HEK293 (cell line): ENCODE results near the gene GSC2.

Experiments
- BCL11A ChIP-seq: fragments of 450-650 bp; formaldehyde crosslinking; IDR thresholded peaks from 2 replicates; pipeline ENCODE4 v1.5.1; 2016; ENCODE audit warnings: low read depth, missing biosample characterization, missing genetic modification characterization
- GLI2 ChIP-seq: fragments of 450-650 bp; formaldehyde crosslinking; IDR thresholded peaks from 2 replicates; pipeline ENCODE4; 2017; ENCODE audit warnings: missing biosample characterization, missing genetic modification characterization, low read depth, borderline replicate concordance
- HOXD13 ChIP-seq: sonication (generic); formaldehyde crosslinking; IDR thresholded peaks from 2 replicates; pipeline ENCODE4 v1.8.0; 2022; ENCODE audit warnings: missing genetic modification reagents, borderline replicate concordance
- KLF1 ChIP-seq: fragments of 450-650 bp; formaldehyde crosslinking; IDR thresholded peaks from 2 replicates; pipeline ENCODE4 v1.5.1; 2016; ENCODE audit warnings: missing biosample characterization, missing genetic modification characterization
- KLF16 ChIP-seq: fragments of 450-650 bp; formaldehyde crosslinking; IDR thresholded peaks from 2 replicates; pipeline ENCODE4 v1.5.1; 2017; ENCODE audit warnings: missing biosample characterization, missing genetic modification characterization
- ZBTB21 ChIP-seq: fragments of 450-650 bp; formaldehyde crosslinking; IDR thresholded peaks from 2 replicates; pipeline ENCODE4 v1.5.1; 2017; ENCODE audit warnings: missing biosample characterization, missing genetic modification characterization
- ZNF10 ChIP-seq: fragments of 450-650 bp; formaldehyde crosslinking; IDR thresholded peaks from 2 replicates; pipeline ENCODE4 v1.5.1; 2017; ENCODE audit warnings: missing biosample characterization, missing genetic modification characterization
- ZNF16 ChIP-seq: fragments of 450-650 bp; formaldehyde crosslinking; IDR thresholded peaks from 2 replicates; pipeline ENCODE4 v1.5.1; 2016; ENCODE audit warnings: low read depth, missing biosample characterization, missing genetic modification characterization
- ZNF544 ChIP-seq: fragments of 450-650 bp; formaldehyde crosslinking; IDR thresholded peaks from 2 replicates; pipeline ENCODE4 v1.5.0; 2017; ENCODE audit warnings: missing biosample characterization, missing genetic modification characterization
- ZNF624 ChIP-seq: fragments of 450-650 bp; formaldehyde crosslinking; IDR thresholded peaks from 2 replicates; pipeline ENCODE4 v1.5.1; 2017; ENCODE audit warnings: missing biosample characterization, missing genetic modification characterization
- ZNF830 ChIP-seq: fragments of 450-650 bp; IDR thresholded peaks from 2 replicates; pipeline ENCODE4 v1.5.0; 2018; ENCODE audit warnings: missing biosample characterization, missing genetic modification characterization, low read depth, mild to moderate bottlenecking, moderate library complexity
- TF ChIP-seq, protein P1 (sequence below): fragments of 450-650 bp; formaldehyde crosslinking; IDR thresholded peaks from 2 replicates; pipeline ENCODE4 v1.5.1; 2016; ENCODE audit warnings: missing biosample characterization, missing genetic modification characterization
- TF ChIP-seq, protein P2 (sequence below): fragments of 450-650 bp; formaldehyde crosslinking; optimal IDR thresholded peaks from 2 replicates; pipeline ENCODE3; 2016; ENCODE audit warnings: missing biosample characterization, mild to moderate bottlenecking, missing genetic modification characterization
- TF ChIP-seq, protein P3 (sequence below): fragments of 450-650 bp; formaldehyde crosslinking; IDR thresholded peaks from 2 replicates; pipeline ENCODE4 v1.5.1; 2017; ENCODE audit warnings: missing biosample characterization, missing genetic modification characterization

DNA sequence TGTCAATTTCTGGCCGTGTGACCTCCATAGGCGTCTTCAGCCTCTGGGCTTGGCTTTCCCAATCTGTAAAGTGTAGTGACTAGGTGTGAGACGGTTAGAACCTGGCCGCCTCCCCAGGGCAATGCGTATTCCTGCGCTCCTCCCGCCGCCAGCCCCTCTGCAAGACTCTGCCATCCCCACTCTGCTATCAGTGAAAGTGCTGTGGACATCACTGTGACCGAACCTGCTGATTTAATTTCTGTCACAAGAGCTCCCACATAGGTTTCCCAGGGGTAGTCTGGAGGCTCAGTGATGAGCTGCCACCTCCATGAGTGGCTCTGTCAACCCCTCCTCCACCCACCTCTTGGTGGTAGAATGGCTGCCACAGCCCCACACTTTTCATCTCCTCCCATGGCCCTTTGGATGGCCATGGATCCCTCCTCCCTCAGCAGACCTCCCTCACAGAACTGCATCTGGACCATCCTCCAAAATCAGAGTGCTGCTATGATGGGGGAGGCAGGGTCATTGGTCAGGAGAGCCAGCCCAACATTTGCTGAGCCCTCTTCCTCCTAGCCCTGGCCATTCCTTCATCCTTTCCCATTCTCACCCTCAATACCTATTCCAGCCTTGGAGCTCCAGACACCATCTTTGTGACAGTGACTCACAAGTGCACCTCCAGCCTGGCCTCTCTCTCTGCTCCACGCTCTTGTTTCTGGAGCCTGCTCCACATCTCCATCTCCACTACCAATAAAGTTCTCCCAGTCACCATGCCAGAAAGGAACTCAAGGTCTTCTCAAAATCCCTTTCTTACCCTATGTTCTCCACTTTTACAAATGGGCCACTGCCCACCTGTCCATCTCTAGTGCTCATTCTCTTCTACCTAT, 1.5 kb upstream of the GSC2 start:
- TF ChIP-seq ZNF624 (tag by site-specific recombination), result no peak
- TF ChIP-seq ZBTB21, result no peak
- TF ChIP-seq, protein P1, sequence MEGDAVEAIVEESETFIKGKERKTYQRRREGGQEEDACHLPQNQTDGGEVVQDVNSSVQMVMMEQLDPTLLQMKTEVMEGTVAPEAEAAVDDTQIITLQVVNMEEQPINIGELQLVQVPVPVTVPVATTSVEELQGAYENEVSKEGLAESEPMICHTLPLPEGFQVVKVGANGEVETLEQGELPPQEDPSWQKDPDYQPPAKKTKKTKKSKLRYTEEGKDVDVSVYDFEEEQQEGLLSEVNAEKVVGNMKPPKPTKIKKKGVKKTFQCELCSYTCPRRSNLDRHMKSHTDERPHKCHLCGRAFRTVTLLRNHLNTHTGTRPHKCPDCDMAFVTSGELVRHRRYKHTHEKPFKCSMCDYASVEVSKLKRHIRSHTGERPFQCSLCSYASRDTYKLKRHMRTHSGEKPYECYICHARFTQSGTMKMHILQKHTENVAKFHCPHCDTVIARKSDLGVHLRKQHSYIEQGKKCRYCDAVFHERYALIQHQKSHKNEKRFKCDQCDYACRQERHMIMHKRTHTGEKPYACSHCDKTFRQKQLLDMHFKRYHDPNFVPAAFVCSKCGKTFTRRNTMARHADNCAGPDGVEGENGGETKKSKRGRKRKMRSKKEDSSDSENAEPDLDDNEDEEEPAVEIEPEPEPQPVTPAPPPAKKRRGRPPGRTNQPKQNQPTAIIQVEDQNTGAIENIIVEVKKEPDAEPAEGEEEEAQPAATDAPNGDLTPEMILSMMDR, result no peak
- TF ChIP-seq KLF16, result no peak
- no peak for TF ChIP-seq ZNF10 (tag by site-specific recombination)
- TF ChIP-seq ZNF830 (tag by site-specific recombination), result no peak
- TF ChIP-seq, protein P2, sequence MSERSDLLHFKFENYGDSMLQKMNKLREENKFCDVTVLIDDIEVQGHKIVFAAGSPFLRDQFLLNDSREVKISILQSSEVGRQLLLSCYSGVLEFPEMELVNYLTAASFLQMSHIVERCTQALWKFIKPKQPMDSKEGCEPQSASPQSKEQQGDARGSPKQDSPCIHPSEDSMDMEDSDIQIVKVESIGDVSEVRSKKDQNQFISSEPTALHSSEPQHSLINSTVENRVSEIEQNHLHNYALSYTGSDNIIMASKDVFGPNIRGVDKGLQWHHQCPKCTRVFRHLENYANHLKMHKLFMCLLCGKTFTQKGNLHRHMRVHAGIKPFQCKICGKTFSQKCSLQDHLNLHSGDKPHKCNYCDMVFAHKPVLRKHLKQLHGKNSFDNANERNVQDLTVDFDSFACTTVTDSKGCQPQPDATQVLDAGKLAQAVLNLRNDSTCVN (tag by site-specific recombination), result no peak
- TF ChIP-seq KLF1 (tag by site-specific recombination), result no peak
- no peak for TF ChIP-seq ZNF16 (tag by site-specific recombination)
- TF ChIP-seq GLI2 (tag by site-specific recombination), result no peak
- TF ChIP-seq HOXD13 (CRISPR knock-in tag), result no peak
- TF ChIP-seq BCL11A (tag by site-specific recombination), result no peak
- no peak for TF ChIP-seq ZNF544 (tag by site-specific recombination)
- TF ChIP-seq, protein P3, sequence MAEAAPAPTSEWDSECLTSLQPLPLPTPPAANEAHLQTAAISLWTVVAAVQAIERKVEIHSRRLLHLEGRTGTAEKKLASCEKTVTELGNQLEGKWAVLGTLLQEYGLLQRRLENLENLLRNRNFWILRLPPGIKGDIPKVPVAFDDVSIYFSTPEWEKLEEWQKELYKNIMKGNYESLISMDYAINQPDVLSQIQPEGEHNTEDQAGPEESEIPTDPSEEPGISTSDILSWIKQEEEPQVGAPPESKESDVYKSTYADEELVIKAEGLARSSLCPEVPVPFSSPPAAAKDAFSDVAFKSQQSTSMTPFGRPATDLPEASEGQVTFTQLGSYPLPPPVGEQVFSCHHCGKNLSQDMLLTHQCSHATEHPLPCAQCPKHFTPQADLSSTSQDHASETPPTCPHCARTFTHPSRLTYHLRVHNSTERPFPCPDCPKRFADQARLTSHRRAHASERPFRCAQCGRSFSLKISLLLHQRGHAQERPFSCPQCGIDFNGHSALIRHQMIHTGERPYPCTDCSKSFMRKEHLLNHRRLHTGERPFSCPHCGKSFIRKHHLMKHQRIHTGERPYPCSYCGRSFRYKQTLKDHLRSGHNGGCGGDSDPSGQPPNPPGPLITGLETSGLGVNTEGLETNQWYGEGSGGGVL, result no peak
